ENCODE results near the gene C1orf210. TPM values are rescaled to one million over a fixed set of nuclear protein-coding genes. Genes with fewer than 3 reads are reported as not detected.

C1orf210 gene
- total and polyA plus RNA-seq, 9 of the 15 experiments (the other 6 are each of a cell fraction or from before 2014, with no cell fraction given) = 0.21 TPM; not detected in 8

- TF ChIP-seq ZNF76 (CRISPR knock-in tag; IDR thresholded peaks at IDR 0.05; ENCODE audit: borderline replicate concordance) (no peak), ZNF717 (CRISPR knock-in tag; IDR thresholded peaks at IDR 0.05) (no peak), HBP1 (CRISPR knock-in tag; IDR thresholded peaks at IDR 0.05) (no peak), ZBTB12 (CRISPR knock-in tag; IDR thresholded peaks at IDR 0.05) (no peak), PHF20 (IDR thresholded peaks at IDR 0.05; ENCODE audit: partially characterized antibody) (no peak), ATF2 (CRISPR knock-in tag; IDR thresholded peaks at IDR 0.05) (no peak; the same call in 1 of the 2 replicates), PCBP2 (IDR thresholded peaks at IDR 0.05; ENCODE audit: low read depth, low read length, poor library complexity, severe bottlenecking) (no peak), ARID2 (IDR thresholded peaks at IDR 0.05) (no peak)
Measured at GRCh38 chr1:43318831-43319230, 33.5 kb upstream of the C1orf210 start (continued).
